Activated B cell treated with CpG ODN at 0.5 μM for 24 hours (primary cell): ENCODE results near the gene KRT1. TPM values are rescaled to one million over a fixed set of nuclear protein-coding genes. Genes with fewer than 3 reads are reported as not detected.

Experiments used
- ATAC-seq: fragments of 200-7000 bp; cut with Tn5 transposase; one replicate; pipeline ENCODE4 v1.10.0; 2021; ENCODE audit warnings: low read depth, mild to moderate bottlenecking, moderate library complexity
- CTCF ChIA-PET: fragments of 350-600 bp; sonication (Branson Sonifier 250); formaldehyde crosslinking; loops from one replicate; lab custom pipeline; 2021; ENCODE audit warnings: antibody characterized with exemption; lab: Charles Lee
- POLR2A ChIA-PET: fragments of 350-600 bp; sonication (Branson Sonifier 250); formaldehyde crosslinking; loops from one replicate; lab custom pipeline; 2021; ENCODE audit warnings: antibody characterized with exemption; lab: Charles Lee
- DNase-seq: peaks from one replicate; pipeline ENCODE4 v3.0.0; 2022
- H3K27ac Mint-ChIP-seq: one replicate; pipeline ENCODE4 v1.8.0; 2020; ENCODE audit warnings: mixed read lengths
- H3K27me3 Mint-ChIP-seq: one replicate; pipeline ENCODE4 v1.8.0; 2021; ENCODE audit warnings: mixed read lengths
- H3K36me3 Mint-ChIP-seq: one replicate; pipeline ENCODE4 v1.8.0; 2021; ENCODE audit warnings: low read depth, mixed read lengths
- H3K4me1 Mint-ChIP-seq: one replicate; pipeline ENCODE4 v1.8.0; 2021; ENCODE audit warnings: mixed read lengths
- H3K4me3 Mint-ChIP-seq: one replicate; pipeline ENCODE4 v1.8.0; 2020; ENCODE audit warnings: mild to moderate bottlenecking, mixed read lengths
- H3K9me3 Mint-ChIP-seq: one replicate; pipeline ENCODE4 v1.8.0; 2020; ENCODE audit warnings: mixed read lengths
- intact Hi-C: fragments of 100-400 bp; cut with micrococcal nuclease; formaldehyde crosslinking; loops from one replicate; pipeline ENCODE4 v1.15.1; 2024
- total RNA-seq: library from RNA; stranded (reverse); gene quantifications from 2 replicates; pipeline ENCODE4 v1.2.3, GENCODE V29; 2022
- TF ChIP-seq, protein P1 (sequence below): fragments of 200-600 bp; IDR thresholded peaks from one replicate; pipeline ENCODE4 v1.8.0; 2022; ENCODE audit warnings: antibody characterized with exemption, mild to moderate bottlenecking

The KRT1 gene
- total RNA-seq, 1 donor from 2014 or later: not detected

DNA sequence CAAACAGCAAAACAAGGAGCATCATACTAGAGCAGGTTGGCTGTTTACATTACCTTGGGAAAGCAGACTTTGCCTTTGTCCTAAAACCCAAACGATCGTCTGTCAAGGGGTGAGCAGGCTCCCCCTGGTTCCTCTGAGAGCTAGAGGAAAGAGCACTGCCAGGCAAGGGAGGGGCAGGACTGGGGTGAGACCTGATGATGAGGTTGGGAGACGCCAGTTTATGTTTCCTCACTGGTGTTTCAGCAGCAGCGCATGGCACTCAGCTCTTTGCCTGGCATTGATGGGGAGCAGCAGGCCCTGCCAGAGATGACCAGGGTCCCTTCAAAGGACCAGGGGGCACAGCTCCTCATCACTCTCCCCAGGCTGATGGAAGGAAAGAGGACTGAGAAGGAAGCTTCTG, 20.3 kb downstream of the KRT1 start:
- ChIA-PET CTCF (no interaction called here), POLR2A (no interaction called here)
- Mint-ChIP-seq H3K27ac (no peak overlapping the region), H3K27me3 (peaks cover 13% of the 10 kb centered on the region), H3K36me3 (no peaks in the 10 kb centered on the region), H3K9me3 (no peaks in the 10 kb centered on the region), H3K4me1 (no peaks in the 10 kb centered on the region), H3K4me3 (no peak overlapping the region)
- DNase-seq (no peak), ATAC-seq (no peak)
- intact Hi-C loops: no loop called here
- TF ChIP-seq, protein P1, sequence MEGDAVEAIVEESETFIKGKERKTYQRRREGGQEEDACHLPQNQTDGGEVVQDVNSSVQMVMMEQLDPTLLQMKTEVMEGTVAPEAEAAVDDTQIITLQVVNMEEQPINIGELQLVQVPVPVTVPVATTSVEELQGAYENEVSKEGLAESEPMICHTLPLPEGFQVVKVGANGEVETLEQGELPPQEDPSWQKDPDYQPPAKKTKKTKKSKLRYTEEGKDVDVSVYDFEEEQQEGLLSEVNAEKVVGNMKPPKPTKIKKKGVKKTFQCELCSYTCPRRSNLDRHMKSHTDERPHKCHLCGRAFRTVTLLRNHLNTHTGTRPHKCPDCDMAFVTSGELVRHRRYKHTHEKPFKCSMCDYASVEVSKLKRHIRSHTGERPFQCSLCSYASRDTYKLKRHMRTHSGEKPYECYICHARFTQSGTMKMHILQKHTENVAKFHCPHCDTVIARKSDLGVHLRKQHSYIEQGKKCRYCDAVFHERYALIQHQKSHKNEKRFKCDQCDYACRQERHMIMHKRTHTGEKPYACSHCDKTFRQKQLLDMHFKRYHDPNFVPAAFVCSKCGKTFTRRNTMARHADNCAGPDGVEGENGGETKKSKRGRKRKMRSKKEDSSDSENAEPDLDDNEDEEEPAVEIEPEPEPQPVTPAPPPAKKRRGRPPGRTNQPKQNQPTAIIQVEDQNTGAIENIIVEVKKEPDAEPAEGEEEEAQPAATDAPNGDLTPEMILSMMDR: no peak

DNA sequence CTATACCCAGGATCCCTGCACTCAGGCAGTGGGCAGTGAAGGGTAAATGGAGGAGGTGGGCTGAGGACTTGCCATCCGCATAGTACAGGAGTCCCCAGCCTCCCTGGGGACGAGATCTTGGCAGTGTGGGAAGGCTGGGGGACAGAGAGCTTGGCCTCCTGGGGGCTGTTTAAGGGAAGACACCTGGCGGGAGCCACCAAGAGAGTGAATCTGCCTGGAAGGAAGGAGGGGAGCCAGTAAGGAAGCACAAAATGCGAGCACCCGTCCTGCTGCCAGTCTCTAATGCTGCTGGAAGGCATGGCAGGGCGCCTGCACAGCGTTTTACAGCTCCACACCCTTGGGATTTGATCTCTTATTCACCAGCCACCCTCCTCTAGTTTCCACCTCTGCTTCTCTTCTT, 20.8 kb downstream of the KRT1 start:
- ATAC-seq (no peak), DNase-seq (no peak)
- intact Hi-C loops: no loop called here
- CTCF ChIA-PET: no interaction called here
- Mint-ChIP-seq H3K36me3 (no peaks in the 10 kb centered on the region), H3K27me3 (peaks cover 13% of the 10 kb centered on the region), H3K4me3 (no peak overlapping the region), H3K9me3 (no peaks in the 10 kb centered on the region), H3K4me1 (no peaks in the 10 kb centered on the region), H3K27ac (no peak overlapping the region)
- POLR2A ChIA-PET: no interaction called here
- TF ChIP-seq, protein P1: no peak

DNA sequence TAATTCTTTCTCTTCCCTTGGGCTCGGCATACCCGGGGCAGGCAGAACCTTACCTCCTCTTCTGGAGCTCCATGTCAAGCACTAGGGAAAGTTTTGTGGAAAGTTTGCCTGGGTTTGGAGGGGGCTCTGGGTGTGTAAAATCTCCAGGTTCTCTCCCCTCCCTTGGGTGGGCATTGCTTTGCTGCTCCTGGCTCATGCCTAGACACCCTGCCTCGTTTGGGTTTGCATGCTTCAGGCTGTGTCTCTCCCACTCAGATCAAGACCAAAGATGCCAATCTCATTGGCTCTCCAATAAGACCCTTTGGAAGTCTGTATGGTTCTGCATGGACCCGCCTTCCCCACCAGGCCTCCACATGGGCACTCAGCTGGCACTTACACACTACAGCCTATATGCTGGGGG, 22.0 kb downstream of the KRT1 start:
- no peaks in the 10 kb centered on the region for H3K9me3 Mint-ChIP-seq
- ChIA-PET CTCF (no interaction called here), POLR2A (no interaction called here)
- H3K27ac Mint-ChIP-seq: no peak overlapping the region
- intact Hi-C loops: no loop called here
- DNase-seq (no peak), ATAC-seq (no peak)
- TF ChIP-seq, protein P1: no peak
- H3K4me1 Mint-ChIP-seq: no peaks in the 10 kb centered on the region
- peaks cover 10% of the 10 kb centered on the region for H3K27me3 Mint-ChIP-seq
- no peak overlapping the region for H3K4me3 Mint-ChIP-seq
- no peaks in the 10 kb centered on the region for H3K36me3 Mint-ChIP-seq

DNA sequence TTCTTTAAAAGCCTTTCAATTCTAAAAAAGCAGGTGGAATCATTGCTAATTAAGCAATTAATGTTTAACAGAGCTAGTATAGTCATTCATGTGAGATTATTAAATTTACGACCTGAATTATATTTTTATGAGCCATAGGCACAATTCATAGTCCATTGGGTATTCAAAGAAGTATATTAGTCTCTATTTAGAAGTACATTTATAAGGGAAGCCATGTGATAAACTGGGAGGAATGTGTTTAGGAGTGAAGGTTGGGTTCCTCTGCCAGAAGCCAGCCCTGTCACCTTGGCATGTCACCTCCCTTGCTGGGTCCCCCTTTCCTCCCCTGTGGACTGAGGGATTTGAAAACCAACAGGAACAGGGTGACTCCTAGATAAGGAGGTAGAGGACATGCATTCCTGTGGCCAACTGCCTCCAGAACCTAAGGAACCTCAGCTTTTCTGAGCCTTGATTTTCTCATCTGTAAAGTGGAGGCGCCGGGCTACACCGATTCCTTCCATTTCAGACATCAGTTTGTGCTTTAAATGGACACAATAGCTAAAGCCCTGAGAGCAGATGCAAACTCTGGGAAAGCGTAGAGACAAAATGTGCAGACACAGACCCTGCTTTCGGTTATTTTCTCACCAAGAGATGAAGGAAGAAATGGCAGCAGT, 22.8 kb downstream of the KRT1 start:
- CTCF ChIA-PET: no interaction called here
- H3K4me1 Mint-ChIP-seq: no peaks in the 10 kb centered on the region
- no peak overlapping the region for H3K4me3 Mint-ChIP-seq
- no peaks in the 10 kb centered on the region for H3K36me3 Mint-ChIP-seq
- TF ChIP-seq, protein P1: no peak
- no peak for DNase-seq
- no peaks in the 10 kb centered on the region for H3K9me3 Mint-ChIP-seq
- POLR2A ChIA-PET: no interaction called here
- peaks cover 10% of the 10 kb centered on the region for H3K27me3 Mint-ChIP-seq
- no peak overlapping the region for H3K27ac Mint-ChIP-seq
- intact Hi-C loops: no loop called here
- no peak for ATAC-seq

- H3K4me3 Mint-ChIP-seq: no peak overlapping the region
- TF ChIP-seq, protein P1: no peak
- ATAC-seq (no peak), DNase-seq (no peak)
- intact Hi-C loops: no loop called here
- no peaks in the 10 kb centered on the region for H3K9me3 Mint-ChIP-seq
- no peak overlapping the region for H3K27ac Mint-ChIP-seq
- ChIA-PET CTCF (no interaction called here), POLR2A (no interaction called here)
- no peaks in the 10 kb centered on the region for H3K4me1 Mint-ChIP-seq
- H3K27me3 Mint-ChIP-seq: peaks cover 8% of the 10 kb centered on the region
- no peaks in the 10 kb centered on the region for H3K36me3 Mint-ChIP-seq
These were observed 23.6 kb downstream of the KRT1 start for GRCh38 chr12:52656616-52657015.
